ENCODE data around the gene FNDC3B.
"Not testable (repeated sequence)": the region's sequence is repeated elsewhere in the genome, so short reads cannot be mapped to it uniquely, and the experiment has no call there.

The FNDC3B gene

GRCh38 chr3:172356427-172356826 lies 317.0 kb downstream of the FNDC3B start:
- DNase-seq (ENCODE audit: insufficient read length) = no peak
- TF ChIP-seq POLR2AphosphoS5 (IDR thresholded peaks at IDR 0.05; ENCODE audit: low read depth, low read length) (no peak), TAF1 (IDR thresholded peaks at IDR 0.05; ENCODE audit: borderline replicate concordance, low read depth, low read length) (no peak), POLR2A (IDR thresholded peaks at IDR 0.05; ENCODE audit: low read depth, low read length) (no peak)
- no peak for FAIRE-seq

DNA sequence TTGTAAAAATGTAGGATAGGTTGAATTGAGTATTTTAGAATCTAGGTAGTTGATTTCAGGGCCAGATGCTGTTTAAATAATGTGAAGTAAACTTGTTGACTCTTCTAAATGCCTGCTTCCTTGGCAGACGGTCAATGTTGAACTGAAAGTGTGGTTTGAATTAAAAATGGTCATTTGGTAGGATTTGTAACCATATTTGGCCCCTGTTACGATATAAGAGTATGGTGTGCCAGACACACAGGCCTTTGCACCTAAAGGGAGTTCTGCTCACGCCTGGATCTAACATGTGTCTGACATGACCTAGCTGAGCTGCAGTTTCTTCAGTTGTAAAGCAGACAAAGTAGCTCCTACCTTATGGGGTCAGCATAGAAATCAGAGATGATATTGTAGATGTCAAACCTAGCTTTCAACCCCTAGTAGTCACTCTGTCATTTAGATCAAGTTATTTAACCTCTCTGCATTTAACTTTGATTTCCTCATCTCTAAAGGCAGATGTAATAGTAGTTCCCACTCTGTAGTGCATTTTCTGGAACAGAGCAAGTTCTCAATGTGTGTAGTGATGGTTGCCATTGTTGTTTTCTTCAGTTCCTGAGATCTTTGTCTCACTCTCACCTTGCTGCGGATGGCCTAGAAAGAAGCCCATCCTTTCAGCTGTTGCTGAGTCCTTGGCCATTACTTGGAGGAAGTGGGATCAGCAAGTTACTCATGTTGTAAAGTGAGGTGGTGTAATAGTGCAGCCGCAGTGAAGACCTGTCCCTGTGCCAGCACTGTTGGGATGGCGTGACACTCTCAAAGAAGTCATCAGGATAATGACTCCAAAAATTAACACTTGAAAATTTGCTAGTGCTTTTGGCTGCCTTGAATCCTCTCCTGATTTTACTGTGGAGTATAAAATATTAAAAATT lies 318.7 kb downstream of the FNDC3B start:
- no peak for TF ChIP-seq POLR2A (IDR thresholded peaks at IDR 0.05; ENCODE audit: low read depth, low read length)
- TF ChIP-seq POLR2AphosphoS5 (IDR thresholded peaks at IDR 0.05; ENCODE audit: low read depth, low read length) = no peak
- no peak for TF ChIP-seq TAF1 (IDR thresholded peaks at IDR 0.05; ENCODE audit: borderline replicate concordance, low read depth, low read length)
- DNase-seq (ENCODE audit: insufficient read length) = no peak
- peak; percentile 74 for FAIRE-seq

DNA sequence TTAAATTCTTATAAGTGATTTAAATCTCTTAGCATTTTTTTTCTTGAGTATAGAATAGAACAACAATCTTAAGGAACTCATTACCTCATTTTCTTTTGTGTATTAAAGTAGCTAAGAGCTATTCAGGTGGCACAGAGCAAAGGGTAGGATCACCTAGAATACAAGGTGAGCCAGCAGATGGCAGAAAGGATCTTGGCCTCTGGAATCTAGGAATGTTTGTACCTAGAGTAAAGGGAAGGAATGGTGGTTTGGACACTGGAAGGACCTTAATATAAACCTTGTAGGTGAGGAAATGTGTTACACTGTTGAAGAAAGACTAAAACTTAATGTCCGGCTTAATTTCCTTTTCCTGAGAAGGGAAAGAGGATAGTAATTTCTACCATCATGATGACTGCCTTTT lies 319.9 kb downstream of the FNDC3B start:
- no peak for FAIRE-seq
- no peak for DNase-seq (ENCODE audit: insufficient read length)
- TF ChIP-seq POLR2AphosphoS5 (IDR thresholded peaks at IDR 0.05; ENCODE audit: low read depth, low read length) = no peak
- TF ChIP-seq TAF1 (IDR thresholded peaks at IDR 0.05; ENCODE audit: borderline replicate concordance, low read depth, low read length) = no peak

GRCh38 chr3:172359996-172360395 lies 320.6 kb downstream of the FNDC3B start:
- FAIRE-seq (peak; percentile 64), DNase-seq (ENCODE audit: insufficient read length) (no peak)
- TF ChIP-seq POLR2A (IDR thresholded peaks at IDR 0.05; ENCODE audit: low read depth, low read length) = no peak
- TF ChIP-seq TAF1 (IDR thresholded peaks at IDR 0.05; ENCODE audit: borderline replicate concordance, low read depth, low read length) = no peak

DNA sequence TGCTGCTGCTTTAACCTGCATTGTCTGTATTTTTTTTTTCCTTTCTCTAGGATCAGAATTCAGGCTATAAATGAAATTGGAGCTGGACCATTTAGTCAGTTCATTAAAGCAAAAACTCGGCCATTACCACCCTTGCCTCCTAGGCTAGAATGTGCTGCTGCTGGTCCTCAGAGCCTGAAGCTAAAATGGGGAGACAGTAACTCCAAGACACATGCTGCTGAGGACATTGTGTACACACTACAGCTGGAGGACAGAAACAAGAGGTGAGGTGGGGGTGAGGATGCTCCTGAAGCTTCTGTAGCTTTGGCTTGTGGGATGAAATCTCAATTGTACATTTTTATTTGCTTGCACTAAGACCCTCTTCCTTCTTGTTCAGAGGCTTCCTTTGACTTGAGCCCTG lies 323.2 kb downstream of the FNDC3B start:
- TF ChIP-seq TAF1 (IDR thresholded peaks at IDR 0.05; ENCODE audit: borderline replicate concordance, low read depth, low read length) = no peak
- TF ChIP-seq POLR2A (IDR thresholded peaks at IDR 0.05; ENCODE audit: low read depth, low read length) = no peak
- TF ChIP-seq POLR2AphosphoS5 (IDR thresholded peaks at IDR 0.05; ENCODE audit: low read depth, low read length) = no peak
- FAIRE-seq (no peak), DNase-seq (ENCODE audit: insufficient read length) (no peak)

DNA sequence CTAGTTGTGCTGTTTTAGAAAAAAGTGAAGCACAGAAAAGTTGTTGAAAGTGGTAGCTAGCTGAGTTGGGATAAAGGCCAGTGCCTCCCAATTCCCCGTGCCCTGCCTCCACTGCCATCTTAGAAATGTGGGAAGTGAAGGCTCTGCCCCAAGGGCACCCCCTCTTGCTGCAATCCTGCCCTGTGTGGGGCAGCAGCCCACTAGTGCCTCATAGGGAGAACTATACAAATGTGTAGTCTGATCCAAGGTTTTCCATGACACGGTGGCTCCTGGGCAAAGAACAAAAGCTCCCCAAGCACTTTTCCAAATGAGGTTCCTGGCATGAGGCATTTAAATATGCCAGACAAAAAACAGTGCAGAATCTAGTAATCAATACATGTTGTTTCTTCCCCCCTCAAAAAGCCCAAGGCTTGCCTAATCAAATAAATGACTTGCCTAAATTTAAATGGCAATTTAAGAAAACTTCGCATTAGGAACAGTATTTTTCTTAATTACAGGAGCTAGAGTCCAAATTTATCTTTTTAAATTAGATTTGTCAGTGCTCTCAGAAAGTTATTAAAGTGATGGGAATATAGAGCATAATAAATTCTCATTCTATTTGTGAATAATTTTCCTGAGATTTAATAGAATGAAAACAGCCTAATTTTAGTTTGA lies 325.1 kb downstream of the FNDC3B start:
- no peak for FAIRE-seq
- TF ChIP-seq POLR2A (IDR thresholded peaks at IDR 0.05; ENCODE audit: low read depth, low read length) = no peak
- no peak for TF ChIP-seq TAF1 (IDR thresholded peaks at IDR 0.05; ENCODE audit: borderline replicate concordance, low read depth, low read length)
- no peak for TF ChIP-seq POLR2AphosphoS5 (IDR thresholded peaks at IDR 0.05; ENCODE audit: low read depth, low read length)

DNA sequence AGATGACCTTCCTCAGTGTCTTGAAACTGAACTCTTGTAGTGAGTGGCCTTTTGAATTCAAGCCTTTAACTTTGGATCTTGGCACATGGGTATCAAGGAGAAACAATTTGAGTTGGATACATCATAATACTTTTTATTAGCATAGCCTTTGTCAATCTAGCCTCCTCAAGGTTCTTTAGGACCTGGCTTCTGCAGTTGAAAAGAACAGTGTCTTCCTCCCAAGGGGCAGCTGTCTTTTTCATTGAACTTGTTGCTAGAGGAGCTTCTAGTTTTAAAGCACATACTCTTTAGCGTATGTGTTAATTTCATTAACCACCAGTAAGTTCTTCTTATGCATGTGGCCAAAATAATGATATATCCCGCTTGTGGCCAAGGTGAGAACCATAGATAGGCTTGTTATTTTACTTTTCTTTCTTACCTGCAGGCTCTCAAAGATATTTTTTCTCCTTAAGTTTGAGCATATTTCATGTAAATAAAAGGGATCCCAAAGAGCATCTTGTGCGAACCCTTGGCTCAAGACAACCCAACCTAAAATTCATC lies 325.7 kb downstream of the FNDC3B start:
- FAIRE-seq = no peak
- DNase-seq (ENCODE audit: insufficient read length) = no peak
- TF ChIP-seq TAF1 (IDR thresholded peaks at IDR 0.05; ENCODE audit: borderline replicate concordance, low read depth, low read length) (no peak), POLR2AphosphoS5 (IDR thresholded peaks at IDR 0.05; ENCODE audit: low read depth, low read length) (no peak), POLR2A (IDR thresholded peaks at IDR 0.05; ENCODE audit: low read depth, low read length) (no peak)

More for the DNA sequence above, 325.1 kb downstream of the FNDC3B start:
- no peak for DNase-seq (ENCODE audit: insufficient read length)

DNA sequence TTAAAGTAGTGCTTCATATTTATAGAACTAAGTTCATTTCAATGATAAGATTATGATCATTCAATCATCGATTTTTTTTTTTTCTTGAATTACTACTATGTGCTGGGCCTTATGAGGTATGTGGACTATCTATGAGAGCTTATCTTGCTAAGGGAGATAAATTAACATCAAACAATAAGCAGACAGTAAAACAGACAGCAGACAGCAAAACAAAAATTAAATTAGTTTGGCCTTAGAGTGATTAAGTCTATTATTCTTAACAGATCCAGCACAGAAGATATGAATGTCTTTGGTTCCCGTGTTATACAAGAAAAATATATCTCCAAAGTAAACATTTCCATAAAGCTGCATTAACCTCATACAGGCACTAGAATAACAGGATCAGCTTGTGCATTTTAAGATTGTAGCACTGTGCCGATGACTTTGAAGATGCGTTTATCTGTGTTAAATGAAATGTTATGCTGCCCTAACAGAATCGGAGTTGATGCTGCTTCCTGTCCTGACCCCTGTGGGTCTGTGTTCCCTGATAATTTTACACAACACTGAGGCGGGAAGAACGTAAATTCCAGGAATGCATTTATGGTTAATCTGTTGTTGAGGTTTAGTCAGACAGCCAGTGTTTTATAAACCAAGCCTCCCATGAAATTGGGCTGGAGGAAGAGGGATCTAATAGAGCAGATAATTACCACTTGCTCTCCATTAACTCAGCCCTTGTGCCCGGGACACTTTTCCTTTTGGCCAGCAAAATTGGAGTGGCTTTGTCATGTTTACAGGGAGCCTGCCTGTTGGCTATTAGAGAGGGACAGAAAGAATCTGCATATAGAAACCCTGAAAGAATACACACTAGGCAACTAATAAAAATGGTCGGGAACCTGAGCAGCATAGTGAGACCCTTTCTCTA lies 328.1 kb downstream of the FNDC3B start:
- DNase-seq (ENCODE audit: insufficient read length) = no peak
- FAIRE-seq = no peak
- TF ChIP-seq TAF1 (IDR thresholded peaks at IDR 0.05; ENCODE audit: borderline replicate concordance, low read depth, low read length) = no peak
- TF ChIP-seq POLR2A (IDR thresholded peaks at IDR 0.05; ENCODE audit: low read depth, low read length) = no peak
- no peak for TF ChIP-seq POLR2AphosphoS5 (IDR thresholded peaks at IDR 0.05; ENCODE audit: low read depth, low read length)

DNA sequence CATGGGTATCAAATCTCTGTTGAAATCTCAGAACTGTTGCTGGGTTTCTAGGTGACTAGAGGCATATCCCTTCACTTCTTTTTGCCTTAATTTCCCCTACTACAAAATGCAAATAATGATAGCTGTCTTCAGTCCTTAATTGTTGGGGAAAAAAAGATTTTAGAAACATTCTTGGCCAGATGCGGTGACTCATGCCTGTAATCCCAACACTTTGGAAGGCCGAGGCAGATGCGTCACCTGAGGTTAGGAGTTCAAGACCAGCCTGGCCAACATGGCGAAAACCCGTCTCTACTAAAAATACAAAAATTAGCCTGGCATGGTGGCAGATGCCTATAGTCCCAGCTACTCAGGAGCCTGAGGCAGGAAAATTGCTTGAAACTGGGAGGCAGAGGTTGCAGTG lies 329.2 kb downstream of the FNDC3B start:
- DNase-seq (ENCODE audit: insufficient read length); FAIRE-seq: not testable (repeated sequence)

GRCh38 chr3:172369590-172370259 lies 330.3 kb downstream of the FNDC3B start:
- DNase-seq (ENCODE audit: insufficient read length) = no peak
- TF ChIP-seq TAF1 (IDR thresholded peaks at IDR 0.05; ENCODE audit: borderline replicate concordance, low read depth, low read length) (no peak), POLR2AphosphoS5 (IDR thresholded peaks at IDR 0.05; ENCODE audit: low read depth, low read length) (no peak), POLR2A (IDR thresholded peaks at IDR 0.05; ENCODE audit: low read depth, low read length) (no peak)
- no peak for FAIRE-seq

- TF ChIP-seq POLR2AphosphoS5 (IDR thresholded peaks at IDR 0.05; ENCODE audit: low read depth, low read length) (no peak), TAF1 (IDR thresholded peaks at IDR 0.05; ENCODE audit: borderline replicate concordance, low read depth, low read length) (no peak), POLR2A (IDR thresholded peaks at IDR 0.05; ENCODE audit: low read depth, low read length) (no peak)
- FAIRE-seq (no peak), DNase-seq (ENCODE audit: insufficient read length) (no peak)
Observed at GRCh38 chr3:172370419-172370818, 331.0 kb downstream of the FNDC3B start.

All from GM12892 (cell line).